Stimulated activated CD4-positive, alpha-beta T cell treated with anti-CD3 and anti-CD28 coated beads, Interleukin-1b, Interleukin-23, amount 100 ng/mL, for 4 hours (primary cell): Measurements from ENCODE around the gene SEMA5A.

Source experiments
- DNase-seq, 2 donors: peaks; one replicate each; pipeline ENCODE4 v3.0.0-alpha.2; 2020; ENCODE audit warnings: low read depth in 2 of 2

Gene SEMA5A

GRCh38 chr5:9170026-9170425, 375.8 kb downstream of the SEMA5A start:
- DNase-seq = no peak

- DNase-seq = no peak
These were observed 376.3 kb downstream of the SEMA5A start for GRCh38 chr5:9169557-9169902.

- no peak for DNase-seq
These were observed 376.9 kb downstream of the SEMA5A start for GRCh38 chr5:9168791-9169556.

- DNase-seq = no peak
These were observed 379.4 kb downstream of the SEMA5A start for GRCh38 chr5:9166202-9167112.

GRCh38 chr5:9165546-9165945, 380.3 kb downstream of the SEMA5A start:
- DNase-seq = no peak

- no peak for DNase-seq
These were observed 385.1 kb downstream of the SEMA5A start for GRCh38 chr5:9160747-9161146.

GRCh38 chr5:9157811-9158210, 388.1 kb downstream of the SEMA5A start:
- no peak for DNase-seq

- DNase-seq = no peak
These were observed 388.9 kb downstream of the SEMA5A start for GRCh38 chr5:9157020-9157419.

GRCh38 chr5:9156282-9156681, 389.6 kb downstream of the SEMA5A start:
- DNase-seq = no peak

- no peak for DNase-seq
These were observed 394.0 kb downstream of the SEMA5A start for GRCh38 chr5:9151684-9152427.

GRCh38 chr5:9149988-9150387, 395.9 kb downstream of the SEMA5A start:
- no peak for DNase-seq

GRCh38 chr5:9148242-9148641, 397.6 kb downstream of the SEMA5A start:
- no peak for DNase-seq

GRCh38 chr5:9140711-9141110, 405.2 kb downstream of the SEMA5A start:
- DNase-seq = no peak

- DNase-seq = no peak
These were observed 405.7 kb downstream of the SEMA5A start for GRCh38 chr5:9140202-9140601.

- no peak for DNase-seq
These were observed 406.5 kb downstream of the SEMA5A start for GRCh38 chr5:9139344-9139743.

GRCh38 chr5:9128136-9128535, 417.7 kb downstream of the SEMA5A start:
- no peak for DNase-seq

GRCh38 chr5:9126490-9126889, 419.4 kb downstream of the SEMA5A start:
- no peak for DNase-seq

- DNase-seq = no peak
These were observed 420.0 kb downstream of the SEMA5A start for GRCh38 chr5:9125852-9126251.

GRCh38 chr5:9124838-9125237, 421.0 kb downstream of the SEMA5A start:
- DNase-seq = no peak

GRCh38 chr5:9124071-9124470, 421.8 kb downstream of the SEMA5A start:
- no peak for DNase-seq

GRCh38 chr5:9122528-9122927, 423.3 kb downstream of the SEMA5A start:
- DNase-seq = no peak

GRCh38 chr5:9121597-9121996, 424.3 kb downstream of the SEMA5A start:
- no peak for DNase-seq
